Gastroesophageal sphincter (tissue), 3 donors: ENCODE measurements around the gene CACNG4.

Source experiments
- POLR2A ChIP-seq, 2 donors: fragments of 450-650 bp; IDR thresholded peaks; one replicate each; pipeline ENCODE4 v1.6.1; 2017; ENCODE audit warnings: antibody characterized with exemption in 2 of 2, mild to moderate bottlenecking in 2 of 2, moderate library complexity in 1 of 2
- POLR2AphosphoS5 ChIP-seq: sonication (generic); formaldehyde crosslinking; IDR thresholded peaks from one replicate; pipeline ENCODE4 v1.6.1; 2017; ENCODE audit warnings: antibody characterized with exemption
- TF ChIP-seq, protein P1 (sequence below), 4 experiments: fragments of 200-600 bp in 2 of 4; fragments of 450-650 bp in 2 of 4; sonication (generic) in 1 of 4; IDR thresholded peaks; one replicate each; pipeline ENCODE4 v1.5.1; 2017 to 2019; ENCODE audit warnings: antibody characterized with exemption in 4 of 4, mild to moderate bottlenecking in 2 of 4, moderate library complexity in 2 of 4

DNA sequence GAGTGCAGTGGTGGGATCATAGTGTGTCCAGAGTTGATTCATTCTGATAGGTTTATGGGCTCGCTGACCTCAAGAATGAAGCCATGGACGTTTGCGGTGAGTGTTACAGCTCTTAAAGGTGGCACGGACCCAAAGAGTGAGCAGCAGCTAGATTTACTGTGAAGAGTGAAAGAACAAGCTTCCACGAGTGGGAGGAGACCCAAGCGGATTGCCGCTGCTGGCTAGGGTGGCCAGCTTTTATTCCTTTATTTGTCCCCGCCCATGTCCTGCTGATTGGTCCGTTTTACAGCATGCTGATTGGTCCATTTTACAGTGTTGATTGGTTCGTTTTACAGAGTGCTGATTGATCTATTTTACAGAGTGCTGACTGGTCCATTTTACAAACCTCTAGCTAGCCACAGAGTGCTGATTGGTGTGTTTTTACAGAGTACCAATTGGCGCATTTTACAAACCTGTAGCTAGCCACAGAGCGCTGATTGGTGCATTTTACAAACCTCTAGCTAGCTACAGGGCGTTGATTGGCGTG lies 17.5 kb downstream of the CACNG4 start:
- no peak for TF ChIP-seq POLR2A (IDR thresholded peaks at IDR 0.05)
- TF ChIP-seq, protein P1, sequence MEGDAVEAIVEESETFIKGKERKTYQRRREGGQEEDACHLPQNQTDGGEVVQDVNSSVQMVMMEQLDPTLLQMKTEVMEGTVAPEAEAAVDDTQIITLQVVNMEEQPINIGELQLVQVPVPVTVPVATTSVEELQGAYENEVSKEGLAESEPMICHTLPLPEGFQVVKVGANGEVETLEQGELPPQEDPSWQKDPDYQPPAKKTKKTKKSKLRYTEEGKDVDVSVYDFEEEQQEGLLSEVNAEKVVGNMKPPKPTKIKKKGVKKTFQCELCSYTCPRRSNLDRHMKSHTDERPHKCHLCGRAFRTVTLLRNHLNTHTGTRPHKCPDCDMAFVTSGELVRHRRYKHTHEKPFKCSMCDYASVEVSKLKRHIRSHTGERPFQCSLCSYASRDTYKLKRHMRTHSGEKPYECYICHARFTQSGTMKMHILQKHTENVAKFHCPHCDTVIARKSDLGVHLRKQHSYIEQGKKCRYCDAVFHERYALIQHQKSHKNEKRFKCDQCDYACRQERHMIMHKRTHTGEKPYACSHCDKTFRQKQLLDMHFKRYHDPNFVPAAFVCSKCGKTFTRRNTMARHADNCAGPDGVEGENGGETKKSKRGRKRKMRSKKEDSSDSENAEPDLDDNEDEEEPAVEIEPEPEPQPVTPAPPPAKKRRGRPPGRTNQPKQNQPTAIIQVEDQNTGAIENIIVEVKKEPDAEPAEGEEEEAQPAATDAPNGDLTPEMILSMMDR (IDR thresholded peaks at IDR 0.05) = no peak
- TF ChIP-seq POLR2AphosphoS5 = no peak
